OCI-LY3 (cell line): ENCODE data around the gene ARPIN.

Experiments used
- H2AFZ ChIP-seq: fragments of 200-600, 300-600 bp; shearing (Covaris generic); 2 replicates; pipeline ENCODE4 v1.6.0; 2014; ENCODE audit warnings: antibody characterized with exemption, low read depth, low read length
- H3K27ac ChIP-seq: fragments of 200-600, 300-600 bp; sonication (generic); 2 replicates; pipeline ENCODE4 v1.5.1; 2014; ENCODE audit warnings: mild to moderate bottlenecking, low read length, moderate library complexity, mixed read lengths
- H3K27me3 ChIP-seq: fragments of 200-600, 300-600 bp; sonication (generic); 2 replicates; pipeline ENCODE4 v1.6.1; 2014; ENCODE audit warnings: low read depth, low read length, mixed read lengths
- H3K36me3 ChIP-seq: fragments of 200-600, 300-600 bp; sonication (generic); replicated peaks from 2 replicates; pipeline ENCODE3; 2014; ENCODE audit warnings: low read depth, low read length, mixed read lengths
- H3K4me1 ChIP-seq: fragments of 300-600, 200-600 bp; sonication (generic); 2 replicates; pipeline ENCODE4 v1.6.1; 2014; ENCODE audit warnings: low read length, mixed read lengths
- H3K4me2 ChIP-seq: fragments of 200-600, 300-600 bp; sonication (generic); 2 replicates; pipeline ENCODE4 v1.6.1; 2014; ENCODE audit warnings: low read length, mixed read lengths
- H3K4me3 ChIP-seq: fragments of 300-600, 200-600 bp; sonication (generic); 2 replicates; pipeline ENCODE4 v1.5.1; 2014; ENCODE audit warnings: antibody characterized with exemption, mild to moderate bottlenecking, low read length, moderate library complexity
- H3K79me2 ChIP-seq: fragments of 300-600, 200-600 bp; shearing (Covaris generic); 2 replicates; pipeline ENCODE4 v1.6.1; 2014; ENCODE audit warnings: mild to moderate bottlenecking, low read length, mixed read lengths
- H3K9ac ChIP-seq: fragments of 300-600, 200-600 bp; shearing (Covaris generic); 2 replicates; pipeline ENCODE4 v1.6.0; 2014; ENCODE audit warnings: mild to moderate bottlenecking, low read length, moderate library complexity
- H3K9me3 ChIP-seq: fragments of 200-600, 300-600 bp; shearing (Covaris generic); 2 replicates; pipeline ENCODE4 v1.6.1; 2014; ENCODE audit warnings: low read length, mixed read lengths; ENCODE audit not compliant: insufficient read depth
- H4K20me1 ChIP-seq: fragments of 200-600, 300-600 bp; sonication (generic); 2 replicates; pipeline ENCODE4 v1.6.1; 2016; ENCODE audit warnings: low read length, mixed read lengths; ENCODE audit not compliant: insufficient read depth
- EZH2phosphoT487 ChIP-seq: fragments of 200-600 bp; shearing (Covaris generic); IDR thresholded peaks from 2 replicates; pipeline ENCODE4 v1.6.1; 2018; ENCODE audit warnings: antibody characterized with exemption, mixed run types, low read depth
- TF ChIP-seq, protein P1 (sequence below): fragments of 200-600, 300-600 bp; sonication (generic); IDR thresholded peaks from 2 replicates; pipeline ENCODE4 v1.5.1; 2014; ENCODE audit warnings: antibody characterized with exemption, low read length, low read depth

The ARPIN gene

DNA sequence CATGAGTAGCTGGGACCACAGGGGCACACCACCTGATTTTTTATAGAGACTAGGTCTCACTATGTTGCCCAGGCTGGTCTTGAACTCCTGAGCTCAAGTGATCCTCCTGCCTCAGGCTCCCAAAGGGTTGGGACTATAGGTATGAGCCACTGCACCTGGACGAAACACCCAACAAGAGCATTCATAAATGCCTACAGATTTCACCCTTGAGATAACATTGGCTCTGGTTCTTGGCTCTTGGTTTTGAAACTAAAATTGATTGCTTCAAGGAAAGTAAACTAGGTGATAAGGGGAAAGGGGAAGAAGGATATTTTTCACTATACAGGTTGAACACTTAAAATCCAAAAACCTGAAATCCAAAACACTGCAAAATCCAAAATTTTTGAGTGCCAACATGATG, 29.2 kb downstream of the ARPIN start:
- no peak overlapping the region for H3K27ac ChIP-seq
- TF ChIP-seq, protein P1, sequence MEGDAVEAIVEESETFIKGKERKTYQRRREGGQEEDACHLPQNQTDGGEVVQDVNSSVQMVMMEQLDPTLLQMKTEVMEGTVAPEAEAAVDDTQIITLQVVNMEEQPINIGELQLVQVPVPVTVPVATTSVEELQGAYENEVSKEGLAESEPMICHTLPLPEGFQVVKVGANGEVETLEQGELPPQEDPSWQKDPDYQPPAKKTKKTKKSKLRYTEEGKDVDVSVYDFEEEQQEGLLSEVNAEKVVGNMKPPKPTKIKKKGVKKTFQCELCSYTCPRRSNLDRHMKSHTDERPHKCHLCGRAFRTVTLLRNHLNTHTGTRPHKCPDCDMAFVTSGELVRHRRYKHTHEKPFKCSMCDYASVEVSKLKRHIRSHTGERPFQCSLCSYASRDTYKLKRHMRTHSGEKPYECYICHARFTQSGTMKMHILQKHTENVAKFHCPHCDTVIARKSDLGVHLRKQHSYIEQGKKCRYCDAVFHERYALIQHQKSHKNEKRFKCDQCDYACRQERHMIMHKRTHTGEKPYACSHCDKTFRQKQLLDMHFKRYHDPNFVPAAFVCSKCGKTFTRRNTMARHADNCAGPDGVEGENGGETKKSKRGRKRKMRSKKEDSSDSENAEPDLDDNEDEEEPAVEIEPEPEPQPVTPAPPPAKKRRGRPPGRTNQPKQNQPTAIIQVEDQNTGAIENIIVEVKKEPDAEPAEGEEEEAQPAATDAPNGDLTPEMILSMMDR, result no peak
- TF ChIP-seq EZH2phosphoT487, result no peak
- no peaks in the 10 kb centered on the region for H3K4me1 ChIP-seq
- H2AFZ ChIP-seq, result no peak overlapping the region
- H4K20me1 ChIP-seq, result no peaks in the 10 kb centered on the region
- no peaks in the 10 kb centered on the region for H3K79me2 ChIP-seq
- peaks cover 12% of the 10 kb centered on the region for H3K36me3 ChIP-seq
- H3K4me2 ChIP-seq, result no peak overlapping the region
- no peaks in the 10 kb centered on the region for H3K9me3 ChIP-seq
- no peaks in the 10 kb centered on the region for H3K27me3 ChIP-seq
- no peak overlapping the region for H3K4me3 ChIP-seq
- H3K9ac ChIP-seq, result no peak overlapping the region

DNA sequence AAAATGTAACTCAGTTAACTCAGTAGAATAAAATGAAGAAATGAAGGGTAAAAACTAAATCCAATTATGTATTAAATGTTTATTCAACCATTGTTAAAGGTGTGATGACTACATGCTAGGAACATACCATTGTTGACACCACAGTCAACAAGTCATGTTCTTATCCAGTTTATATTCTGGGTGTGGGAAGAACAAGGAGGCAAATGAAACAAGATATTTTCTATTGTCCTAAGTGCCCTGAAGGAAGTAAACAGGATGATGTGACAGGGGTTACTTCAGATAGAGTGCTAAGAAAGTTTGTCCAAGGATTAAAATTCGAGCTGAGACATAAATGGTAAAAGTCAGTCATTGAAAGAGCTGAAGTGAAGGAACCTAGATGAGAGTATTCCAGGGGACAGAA, 32.0 kb downstream of the ARPIN start:
- TF ChIP-seq EZH2phosphoT487, result no peak
- TF ChIP-seq, protein P1, result no peak
- Histone ChIP-seq H3K27ac (no peak overlapping the region), H2AFZ (no peak overlapping the region), H3K4me2 (no peak overlapping the region), H3K36me3 (peaks cover 16% of the 10 kb centered on the region), H3K4me1 (peaks cover 8% of the 10 kb centered on the region), H3K9me3 (no peaks in the 10 kb centered on the region), H3K79me2 (no peaks in the 10 kb centered on the region), H3K4me3 (no peak overlapping the region), H3K27me3 (no peaks in the 10 kb centered on the region), H4K20me1 (no peaks in the 10 kb centered on the region), H3K9ac (no peak overlapping the region)

DNA sequence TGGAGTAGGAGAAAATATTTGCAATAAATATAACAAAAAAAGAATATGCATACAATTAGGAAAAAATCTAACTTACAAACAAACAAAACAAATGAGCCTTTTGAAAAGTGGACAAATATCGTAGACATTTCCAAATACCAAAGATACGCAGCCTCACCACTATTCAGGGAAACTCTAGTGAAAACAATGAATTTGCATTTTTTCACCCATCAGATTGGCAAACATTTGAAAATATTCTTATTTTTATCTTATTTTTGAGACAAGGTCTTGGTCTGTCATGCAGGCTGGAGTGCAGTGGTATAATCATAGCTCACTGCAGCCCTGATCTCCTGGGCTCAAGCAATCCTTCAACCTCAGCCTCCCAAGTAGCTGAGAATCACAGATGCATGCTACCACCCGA, 34.4 kb downstream of the ARPIN start:
- Histone ChIP-seq H3K9me3 (no peaks in the 10 kb centered on the region), H2AFZ (no peak overlapping the region), H3K27me3 (no peaks in the 10 kb centered on the region), H3K4me1 (peaks cover 16% of the 10 kb centered on the region), H3K4me3 (no peak overlapping the region), H3K79me2 (no peaks in the 10 kb centered on the region), H3K4me2 (no peak overlapping the region), H3K36me3 (peaks cover 18% of the 10 kb centered on the region), H4K20me1 (no peaks in the 10 kb centered on the region), H3K27ac (no peak overlapping the region), H3K9ac (no peak overlapping the region)
- TF ChIP-seq EZH2phosphoT487, result no peak
- TF ChIP-seq, protein P1, result no peak

DNA sequence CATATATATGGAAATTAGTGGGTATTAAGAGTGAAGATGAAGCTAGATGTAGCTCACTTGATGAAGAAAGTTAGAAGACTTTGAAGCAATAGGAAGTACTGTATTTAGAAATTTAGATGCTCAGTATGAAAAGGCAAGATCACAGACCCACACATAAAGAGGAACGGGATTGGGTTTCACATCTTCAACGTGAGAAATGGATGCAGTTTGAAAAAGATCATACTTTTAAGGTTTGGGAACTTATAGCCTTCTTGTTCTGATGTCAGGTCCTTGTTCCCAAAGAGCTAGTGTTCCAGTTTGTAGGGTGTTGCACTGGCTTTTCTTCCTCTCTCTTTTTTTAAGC, 35.7 kb downstream of the ARPIN start:
- no peak overlapping the region for H3K27ac ChIP-seq
- TF ChIP-seq, protein P1, result no peak
- no peak for TF ChIP-seq EZH2phosphoT487

More for the DNA sequence above, 35.7 kb downstream of the ARPIN start:
- Histone ChIP-seq H3K27me3 (no peaks in the 10 kb centered on the region), H3K9ac (no peak overlapping the region), H3K4me3 (no peak overlapping the region), H3K4me1 (peaks cover 16% of the 10 kb centered on the region), H3K79me2 (no peaks in the 10 kb centered on the region), H3K9me3 (no peaks in the 10 kb centered on the region), H4K20me1 (no peaks in the 10 kb centered on the region), H3K36me3 (peaks cover 15% of the 10 kb centered on the region), H2AFZ (no peak overlapping the region), H3K4me2 (no peak overlapping the region)
